Measurements from ENCODE around the gene TSPAN4. TPM values are rescaled to one million over a fixed set of nuclear protein-coding genes. Genes with fewer than 3 reads are reported as not detected.

Gene TSPAN4
- polyA plus RNA-seq (2012; ENCODE audit: insufficient read depth, insufficient read length): 15.9 TPM

GRCh38 chr11:842370-843002, at the start of gene TSPAN4, which contains the start of gene POLR2L:
Gene TSPAN4 (plus strand): TSS chr11:842852. CDS start chr11:850305, 7,453 bp downstream.
Gene POLR2L (minus strand): TSS chr11:842529. CDS start chr11:842508, 21 bp downstream.
- peak; percentile 78 for DNase-seq (ENCODE audit: low read depth, low spot score)
- peak within 1 kb of the TSS; percentile 92 for H3K4me3 ChIP-seq (ENCODE audit: low read length)

GRCh38 chr11:792873-793272, 49.8 kb upstream of the TSPAN4 start:
- DNase-seq (ENCODE audit: low read depth, low spot score): no peak
- no peak overlapping the region for H3K4me3 ChIP-seq (ENCODE audit: low read length)

GRCh38 chr11:793556-793955, 49.1 kb upstream of the TSPAN4 start:
- no peak overlapping the region for H3K4me3 ChIP-seq (ENCODE audit: low read length)
- no peak for DNase-seq (ENCODE audit: low read depth, low spot score)

- no peak for DNase-seq (ENCODE audit: low read depth, low spot score)
- H3K4me3 ChIP-seq (ENCODE audit: low read length): no peak overlapping the region
These were observed 48.5 kb upstream of the TSPAN4 start for GRCh38 chr11:794013-794765.

- DNase-seq (ENCODE audit: low read depth, low spot score): no peak
- H3K4me3 ChIP-seq (ENCODE audit: low read length): peak overlapping the region; percentile 85
These were observed 47.7 kb upstream of the TSPAN4 start for GRCh38 chr11:794766-795633.

- peak overlapping the region; percentile 85 for H3K4me3 ChIP-seq (ENCODE audit: low read length)
- peak; percentile 60 for DNase-seq (ENCODE audit: low read depth, low spot score)
These were observed 46.8 kb upstream of the TSPAN4 start for GRCh38 chr11:795634-796564.

- peak overlapping the region; percentile 85 for H3K4me3 ChIP-seq (ENCODE audit: low read length)
- DNase-seq (ENCODE audit: low read depth, low spot score): no peak
These were observed 45.9 kb upstream of the TSPAN4 start for GRCh38 chr11:796565-797295.

- DNase-seq (ENCODE audit: low read depth, low spot score): peak; percentile 80
These were observed 45.2 kb upstream of the TSPAN4 start for GRCh38 chr11:797296-798092.

GRCh38 chr11:798093-798713, 44.4 kb upstream of the TSPAN4 start, which contains the start of gene SLC25A22:
Gene SLC25A22 (minus strand): TSS chr11:798281. CDS start chr11:795006, 3,275 bp downstream.
- DNase-seq (ENCODE audit: low read depth, low spot score): no peak
- peak within 1 kb of the TSS; percentile 85 for H3K4me3 ChIP-seq (ENCODE audit: low read length)

More at GRCh38 chr11:797296-798092, 45.2 kb upstream of the TSPAN4 start:
- H3K4me3 ChIP-seq (ENCODE audit: low read length): peak overlapping the region; percentile 85

- DNase-seq (ENCODE audit: low read depth, low spot score): no peak
- H3K4me3 ChIP-seq (ENCODE audit: low read length): no peak overlapping the region
These were observed 42.9 kb upstream of the TSPAN4 start for GRCh38 chr11:799641-800316.

GRCh38 chr11:800473-800872, 42.2 kb upstream of the TSPAN4 start:
- no peak for DNase-seq (ENCODE audit: low read depth, low spot score)
- no peak overlapping the region for H3K4me3 ChIP-seq (ENCODE audit: low read length)

- DNase-seq (ENCODE audit: low read depth, low spot score): no peak
- H3K4me3 ChIP-seq (ENCODE audit: low read length): no peak overlapping the region
These were observed 41.4 kb upstream of the TSPAN4 start for GRCh38 chr11:801097-801780.

- no peak for DNase-seq (ENCODE audit: low read depth, low spot score)
- H3K4me3 ChIP-seq (ENCODE audit: low read length): no peak overlapping the region
These were observed 40.5 kb upstream of the TSPAN4 start for GRCh38 chr11:802018-802617.

GRCh38 chr11:802693-803466, 39.8 kb upstream of the TSPAN4 start:
- H3K4me3 ChIP-seq (ENCODE audit: low read length): no peak overlapping the region
- no peak for DNase-seq (ENCODE audit: low read depth, low spot score)

- DNase-seq (ENCODE audit: low read depth, low spot score): no peak
- H3K4me3 ChIP-seq (ENCODE audit: low read length): no peak overlapping the region
These were observed 39.2 kb upstream of the TSPAN4 start for GRCh38 chr11:803467-803742.

Measured in Jurkat, Clone E6-1 (cell line).